Femur (tissue), 1 donor: Measurements from ENCODE around the gene RAD51AP1.
A peak's percentile ranks its signal among the peaks of the same experiment; 100 is the strongest.
"Not testable (repeated sequence)": the region's sequence is repeated elsewhere in the genome, so short reads cannot be mapped to it uniquely, and the experiment has no call there.

ENCODE experiments used
- DNase-seq: peaks from one replicate; pipeline ENCODE4 v3.0.0-alpha.2; 2017

Gene RAD51AP1, protein sequence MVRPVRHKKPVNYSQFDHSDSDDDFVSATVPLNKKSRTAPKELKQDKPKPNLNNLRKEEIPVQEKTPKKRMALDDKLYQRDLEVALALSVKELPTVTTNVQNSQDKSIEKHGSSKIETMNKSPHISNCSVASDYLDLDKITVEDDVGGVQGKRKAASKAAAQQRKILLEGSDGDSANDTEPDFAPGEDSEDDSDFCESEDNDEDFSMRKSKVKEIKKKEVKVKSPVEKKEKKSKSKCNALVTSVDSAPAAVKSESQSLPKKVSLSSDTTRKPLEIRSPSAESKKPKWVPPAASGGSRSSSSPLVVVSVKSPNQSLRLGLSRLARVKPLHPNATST

GRCh38 chr12:4538207-4539160 is at the start of gene RAD51AP1:
Gene RAD51AP1 (plus strand): TSS chr12:4538890. CDS start chr12:4538940, 50 bp downstream.
- DNase-seq, result peak; percentile 98

DNA sequence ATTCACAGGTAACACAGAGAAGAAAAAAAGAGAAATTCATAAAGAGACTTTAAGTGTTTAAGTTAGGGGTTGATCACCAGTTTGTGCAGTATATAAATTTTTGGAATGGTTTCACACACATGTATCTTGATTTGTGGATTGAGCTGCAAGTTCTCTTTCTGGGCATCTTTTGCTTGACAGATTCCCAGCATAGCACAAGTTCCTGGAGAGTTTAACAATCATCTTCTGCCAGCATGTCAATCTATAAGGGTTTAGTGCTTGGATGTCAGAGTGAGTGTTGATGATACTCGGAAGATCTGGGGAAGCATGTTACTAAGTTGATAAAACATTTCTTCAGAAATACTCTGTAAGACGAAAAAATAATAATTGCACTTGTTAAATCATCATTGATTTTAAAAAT is 49.1 kb upstream of the RAD51AP1 start:
- no peak for DNase-seq

- DNase-seq, result no peak
These were observed 47.7 kb upstream of the RAD51AP1 start for GRCh38 chr12:4490973-4491372.

GRCh38 chr12:4496145-4496838 is 42.4 kb upstream of the RAD51AP1 start:
- DNase-seq, result no peak

GRCh38 chr12:4499186-4499585 is 39.5 kb upstream of the RAD51AP1 start:
- DNase-seq, result no peak

GRCh38 chr12:4505376-4505986 is 33.2 kb upstream of the RAD51AP1 start:
- no peak for DNase-seq

DNA sequence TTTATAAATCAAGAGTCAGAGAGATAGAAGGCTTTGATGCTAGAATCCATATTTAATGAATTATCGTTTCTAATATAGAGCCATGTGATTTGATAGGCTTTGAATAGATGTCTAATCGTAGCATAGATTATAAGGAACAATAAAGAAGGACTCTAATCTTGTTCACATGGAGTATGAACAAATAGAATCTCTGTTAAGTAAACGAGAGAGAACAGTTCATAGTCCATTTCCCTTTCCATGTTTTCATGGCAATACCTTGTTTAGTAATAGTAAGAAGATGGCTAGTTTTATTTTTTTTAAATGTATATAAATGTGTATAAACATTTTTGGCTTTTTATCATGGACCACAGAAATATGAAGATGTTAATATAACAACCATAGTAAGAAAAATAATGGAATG is 32.3 kb upstream of the RAD51AP1 start:
- DNase-seq, result no peak

DNA sequence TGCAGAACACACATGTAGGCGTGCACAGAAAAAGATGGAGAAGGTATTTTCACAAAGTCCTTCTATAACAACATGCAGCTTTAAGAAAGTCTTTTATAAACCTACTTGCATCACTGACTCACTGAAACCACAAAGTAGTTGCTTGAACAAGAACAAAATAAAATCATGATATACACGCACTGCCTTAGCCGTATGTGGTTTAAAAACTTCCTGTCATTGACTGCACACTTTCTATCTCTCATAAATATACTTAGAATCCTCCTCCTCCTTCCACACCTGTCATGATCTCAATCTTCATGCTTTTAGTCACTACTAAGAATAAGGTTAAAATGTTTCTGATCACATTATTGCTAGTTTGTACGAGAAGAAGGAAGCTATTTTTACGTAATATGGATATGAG is 31.8 kb upstream of the RAD51AP1 start:
- DNase-seq, result no peak

- DNase-seq, result not testable (repeated sequence)
These were observed 30.2 kb upstream of the RAD51AP1 start for GRCh38 chr12:4508503-4508902.

DNA sequence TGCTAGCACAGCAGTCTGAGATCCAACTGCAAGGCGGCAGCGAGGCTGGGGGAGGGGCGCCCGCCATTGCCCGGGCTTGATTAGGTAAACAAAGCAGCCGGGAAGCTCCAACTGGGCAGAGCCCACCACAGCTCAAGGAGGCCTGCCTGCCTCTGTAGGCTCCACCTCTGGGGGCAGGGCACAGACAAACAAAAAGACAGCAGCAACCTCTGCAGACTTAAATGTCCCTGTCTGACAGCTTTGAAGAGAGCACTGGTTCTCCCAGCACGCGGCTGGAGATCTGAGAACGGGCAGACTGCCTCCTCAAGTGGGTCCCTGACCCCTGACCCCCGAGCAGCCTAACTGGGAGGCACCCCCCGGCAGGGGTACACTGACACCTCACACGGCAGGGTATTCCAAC is 29.4 kb upstream of the RAD51AP1 start:
- DNase-seq, result not testable (repeated sequence)

DNA sequence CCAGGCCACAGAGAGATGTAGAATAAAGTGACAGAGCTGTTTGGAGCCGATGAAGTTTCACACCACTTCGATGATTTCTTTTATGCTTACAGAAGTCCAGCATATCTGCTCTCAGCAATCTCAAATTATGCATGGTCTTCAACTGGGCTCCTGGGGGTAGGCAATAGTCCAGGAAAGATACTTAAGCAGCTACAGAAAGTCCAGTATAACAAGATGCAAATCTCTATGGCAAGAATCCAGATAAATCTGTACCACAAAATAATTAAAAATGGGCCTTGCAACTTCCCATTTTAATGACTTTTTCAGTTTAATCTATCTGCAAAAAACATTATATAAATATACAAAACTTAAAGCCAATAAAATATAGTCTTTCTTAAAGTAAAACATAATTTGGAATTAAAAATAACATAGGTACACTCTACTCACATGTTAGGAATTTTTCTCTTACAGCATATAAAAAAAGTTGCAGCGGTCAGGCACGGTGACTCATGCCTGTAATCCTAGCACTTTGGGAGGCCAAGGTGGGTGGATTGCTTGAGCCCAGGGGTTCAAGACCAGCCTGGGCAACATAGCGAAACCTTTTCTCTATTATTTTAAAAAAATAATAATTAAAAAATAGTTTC is 20.5 kb upstream of the RAD51AP1 start:
- DNase-seq, result no peak

DNA sequence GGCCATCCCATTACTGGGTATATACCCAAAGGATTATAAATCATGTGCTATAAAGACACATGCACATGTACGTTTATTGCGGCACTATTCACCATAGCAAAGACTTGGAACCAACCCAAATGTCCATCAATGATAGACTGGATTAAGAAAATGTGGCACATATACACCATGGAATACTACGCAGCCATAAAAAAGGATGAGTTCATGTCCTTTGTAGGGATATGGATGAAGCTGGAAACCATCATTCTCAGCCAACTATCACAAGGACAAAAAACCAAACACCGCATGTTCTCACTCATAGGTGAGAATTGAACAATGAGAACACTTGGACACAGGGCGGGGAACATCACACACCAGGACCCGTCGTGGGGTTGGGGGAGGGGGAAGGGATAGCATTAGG is 15.2 kb upstream of the RAD51AP1 start:
- DNase-seq, result not testable (repeated sequence)

GRCh38 chr12:4526923-4527546 is 11.7 kb upstream of the RAD51AP1 start:
- DNase-seq, result no peak

DNA sequence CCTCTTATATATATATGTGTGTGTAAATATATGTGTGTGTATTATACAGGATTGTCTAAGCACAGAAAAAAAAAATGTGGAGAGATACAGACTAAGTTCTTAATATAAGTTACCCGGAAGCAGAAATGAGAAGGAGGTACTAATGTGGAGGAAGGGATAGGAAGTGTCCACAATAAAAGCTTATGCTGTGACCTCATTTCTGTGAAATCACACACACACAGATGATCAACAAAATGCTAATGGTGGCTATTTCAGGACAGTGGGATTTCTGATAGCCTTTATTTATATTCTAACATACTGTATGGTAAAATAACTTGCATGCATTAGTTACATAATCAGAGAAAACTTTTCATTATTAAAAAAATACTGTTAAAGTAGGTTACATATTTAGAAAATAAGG is 8.5 kb upstream of the RAD51AP1 start:
- DNase-seq, result no peak

- no peak for DNase-seq
These were observed 7.6 kb upstream of the RAD51AP1 start for GRCh38 chr12:4530982-4531586.

GRCh38 chr12:4535092-4535491 is 3.6 kb upstream of the RAD51AP1 start:
- DNase-seq, result no peak

DNA sequence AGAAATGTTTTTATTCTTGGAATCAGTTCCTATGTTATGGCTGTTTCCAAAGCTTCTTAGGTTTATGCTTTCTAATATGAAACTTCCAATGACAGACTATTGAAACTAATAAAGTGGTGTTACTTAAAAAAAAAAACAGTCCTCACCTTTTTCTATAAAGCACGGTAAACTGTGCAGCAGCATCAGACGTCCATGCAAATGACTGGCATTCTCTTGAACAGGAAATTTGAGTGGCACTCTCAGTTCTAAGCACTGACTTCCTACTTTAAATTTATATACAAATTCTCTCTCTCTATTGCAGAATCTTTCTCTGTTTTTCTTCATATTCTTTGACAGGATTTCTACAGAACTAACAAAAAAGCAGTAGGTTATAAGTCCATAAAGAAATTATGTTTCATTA is 2.8 kb upstream of the RAD51AP1 start:
- no peak for DNase-seq

GRCh38 chr12:4539167-4539870 is 629 bp downstream of the RAD51AP1 start:
- no peak for DNase-seq

DNA sequence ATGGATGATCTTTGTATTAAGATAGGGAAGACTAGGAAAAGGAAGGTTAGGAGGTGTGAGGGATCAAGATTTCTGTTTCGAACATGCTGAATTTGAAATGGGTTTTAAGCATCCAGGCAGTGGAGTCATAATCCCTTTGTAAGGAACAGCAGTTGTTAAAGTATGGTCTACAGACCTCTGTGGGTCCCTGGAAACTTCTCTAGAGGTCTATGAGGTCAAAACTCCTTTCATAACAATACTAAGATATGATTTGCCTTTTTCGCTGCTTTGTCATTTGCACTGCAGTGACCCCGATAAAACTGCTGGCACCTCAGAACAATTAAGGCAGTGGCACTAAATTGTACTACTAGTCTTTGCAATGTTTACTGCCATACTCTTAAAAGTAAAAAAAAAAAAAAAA is 1.5 kb downstream of the RAD51AP1 start:
- no peak for DNase-seq

GRCh38 chr12:4540638-4541037 is 1.9 kb downstream of the RAD51AP1 start:
- DNase-seq, result no peak

GRCh38 chr12:4545195-4545594 is 6.5 kb downstream of the RAD51AP1 start:
- DNase-seq, result no peak
